B cell (primary cell): ENCODE measurements around the gene ATF3.

Experiments used
- EZH2 ChIP-seq: IDR thresholded peaks from 2 replicates; pipeline ENCODE4 v1.6.1; 2012; ENCODE audit warnings: borderline replicate concordance, low read depth, mild to moderate bottlenecking, moderate library complexity, low read length; ENCODE audit not compliant: insufficient read depth, poor library complexity, severe bottlenecking
- TF ChIP-seq, protein P1 (sequence below): fragments of 200-600 bp; IDR thresholded peaks from one replicate; pipeline ENCODE4 v1.8.0; 2022; ENCODE audit warnings: antibody characterized with exemption, mild to moderate bottlenecking

DNA sequence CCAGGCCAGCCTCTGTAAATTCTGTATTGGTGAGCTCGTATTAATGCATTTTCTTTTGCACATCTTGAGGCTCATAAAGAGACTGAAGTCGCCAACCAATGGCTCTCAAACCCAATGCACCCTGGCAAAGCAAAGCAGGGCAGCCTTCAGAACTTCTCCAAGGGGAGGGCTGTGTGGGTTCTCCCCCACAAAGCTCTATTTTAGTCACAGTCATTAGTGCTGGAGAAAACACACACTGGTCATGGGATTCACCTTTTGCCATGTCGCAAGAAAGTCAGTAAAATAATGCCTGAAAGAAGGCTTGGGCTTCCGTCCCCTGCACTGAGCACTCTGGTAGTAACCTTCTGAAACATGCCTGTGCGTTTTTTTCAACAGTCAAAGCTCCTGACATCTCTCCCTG, 26.3 kb upstream of the ATF3 start:
- TF ChIP-seq, protein P1, sequence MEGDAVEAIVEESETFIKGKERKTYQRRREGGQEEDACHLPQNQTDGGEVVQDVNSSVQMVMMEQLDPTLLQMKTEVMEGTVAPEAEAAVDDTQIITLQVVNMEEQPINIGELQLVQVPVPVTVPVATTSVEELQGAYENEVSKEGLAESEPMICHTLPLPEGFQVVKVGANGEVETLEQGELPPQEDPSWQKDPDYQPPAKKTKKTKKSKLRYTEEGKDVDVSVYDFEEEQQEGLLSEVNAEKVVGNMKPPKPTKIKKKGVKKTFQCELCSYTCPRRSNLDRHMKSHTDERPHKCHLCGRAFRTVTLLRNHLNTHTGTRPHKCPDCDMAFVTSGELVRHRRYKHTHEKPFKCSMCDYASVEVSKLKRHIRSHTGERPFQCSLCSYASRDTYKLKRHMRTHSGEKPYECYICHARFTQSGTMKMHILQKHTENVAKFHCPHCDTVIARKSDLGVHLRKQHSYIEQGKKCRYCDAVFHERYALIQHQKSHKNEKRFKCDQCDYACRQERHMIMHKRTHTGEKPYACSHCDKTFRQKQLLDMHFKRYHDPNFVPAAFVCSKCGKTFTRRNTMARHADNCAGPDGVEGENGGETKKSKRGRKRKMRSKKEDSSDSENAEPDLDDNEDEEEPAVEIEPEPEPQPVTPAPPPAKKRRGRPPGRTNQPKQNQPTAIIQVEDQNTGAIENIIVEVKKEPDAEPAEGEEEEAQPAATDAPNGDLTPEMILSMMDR = no peak
- TF ChIP-seq EZH2 = no peak
